ENCODE measurements around the gene NEK10.

The NEK10 gene

DNA sequence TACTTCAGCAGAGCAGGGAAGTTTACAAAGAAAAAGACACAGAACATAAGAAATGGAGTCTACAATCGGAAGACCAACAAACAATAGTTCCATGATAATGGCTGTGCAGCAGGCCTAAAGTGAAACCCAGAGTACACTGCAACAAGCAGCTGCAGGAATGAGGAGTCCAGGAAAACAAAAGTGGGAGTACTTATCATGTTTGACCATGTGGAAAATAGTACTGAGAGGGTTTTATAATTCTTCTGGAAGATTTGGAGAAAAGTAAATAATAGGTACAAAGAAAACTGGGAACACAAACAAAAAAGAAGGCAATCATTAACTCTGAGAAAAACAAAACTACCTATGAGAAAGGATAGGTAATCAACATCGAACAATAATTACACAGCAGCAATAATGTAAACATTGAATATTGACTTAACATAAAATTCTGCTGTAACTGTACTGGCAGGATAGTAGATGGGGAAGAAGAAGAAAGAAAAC, 87.5 kb downstream of the NEK10 start:
- Mint-ChIP-seq H3K27ac (no peak overlapping the region), H3K9me3 (peaks cover 8% of the 10 kb centered on the region)

DNA sequence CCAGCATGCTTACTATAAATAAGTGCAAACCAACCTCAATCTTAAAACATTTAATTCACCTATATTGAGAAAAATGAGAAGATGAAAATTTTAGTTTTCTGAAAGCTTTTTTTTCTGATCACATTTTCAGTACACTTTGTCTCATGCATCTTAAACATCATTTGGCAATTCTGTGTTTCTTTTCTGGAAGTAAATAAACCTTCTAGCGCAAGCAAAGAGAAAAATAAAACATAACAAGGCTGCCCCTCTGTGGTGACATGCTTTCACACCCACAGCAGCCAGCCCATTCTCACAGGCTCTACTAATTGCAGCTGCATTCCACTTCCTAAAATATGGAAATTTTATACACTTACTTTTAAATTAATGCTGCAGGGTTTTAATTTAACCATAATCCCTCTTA, 90.1 kb downstream of the NEK10 start:
- H3K27ac Mint-ChIP-seq: no peak overlapping the region
- H3K27me3 Mint-ChIP-seq (ENCODE audit: low read depth, poor library complexity): no peaks in the 10 kb centered on the region
- no peak overlapping the region for H3K4me3 Mint-ChIP-seq
- H3K4me1 Mint-ChIP-seq: no peaks in the 10 kb centered on the region
- H3K36me3 Mint-ChIP-seq (ENCODE audit: low read depth): no peaks in the 10 kb centered on the region
- TF ChIP-seq, protein P1, sequence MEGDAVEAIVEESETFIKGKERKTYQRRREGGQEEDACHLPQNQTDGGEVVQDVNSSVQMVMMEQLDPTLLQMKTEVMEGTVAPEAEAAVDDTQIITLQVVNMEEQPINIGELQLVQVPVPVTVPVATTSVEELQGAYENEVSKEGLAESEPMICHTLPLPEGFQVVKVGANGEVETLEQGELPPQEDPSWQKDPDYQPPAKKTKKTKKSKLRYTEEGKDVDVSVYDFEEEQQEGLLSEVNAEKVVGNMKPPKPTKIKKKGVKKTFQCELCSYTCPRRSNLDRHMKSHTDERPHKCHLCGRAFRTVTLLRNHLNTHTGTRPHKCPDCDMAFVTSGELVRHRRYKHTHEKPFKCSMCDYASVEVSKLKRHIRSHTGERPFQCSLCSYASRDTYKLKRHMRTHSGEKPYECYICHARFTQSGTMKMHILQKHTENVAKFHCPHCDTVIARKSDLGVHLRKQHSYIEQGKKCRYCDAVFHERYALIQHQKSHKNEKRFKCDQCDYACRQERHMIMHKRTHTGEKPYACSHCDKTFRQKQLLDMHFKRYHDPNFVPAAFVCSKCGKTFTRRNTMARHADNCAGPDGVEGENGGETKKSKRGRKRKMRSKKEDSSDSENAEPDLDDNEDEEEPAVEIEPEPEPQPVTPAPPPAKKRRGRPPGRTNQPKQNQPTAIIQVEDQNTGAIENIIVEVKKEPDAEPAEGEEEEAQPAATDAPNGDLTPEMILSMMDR (IDR thresholded peaks at IDR 0.05): peak; percentile 9
- DNase-seq: no peak
- peaks cover 8% of the 10 kb centered on the region for H3K9me3 Mint-ChIP-seq

More for the DNA sequence above, 87.5 kb downstream of the NEK10 start:
- TF ChIP-seq, protein P1 (IDR thresholded peaks at IDR 0.05): no peak
- Mint-ChIP-seq H3K4me1 (no peaks in the 10 kb centered on the region), H3K27me3 (ENCODE audit: low read depth, poor library complexity) (no peaks in the 10 kb centered on the region), H3K36me3 (ENCODE audit: low read depth) (no peaks in the 10 kb centered on the region), H3K4me3 (no peak overlapping the region)
- DNase-seq: no peak

DNA sequence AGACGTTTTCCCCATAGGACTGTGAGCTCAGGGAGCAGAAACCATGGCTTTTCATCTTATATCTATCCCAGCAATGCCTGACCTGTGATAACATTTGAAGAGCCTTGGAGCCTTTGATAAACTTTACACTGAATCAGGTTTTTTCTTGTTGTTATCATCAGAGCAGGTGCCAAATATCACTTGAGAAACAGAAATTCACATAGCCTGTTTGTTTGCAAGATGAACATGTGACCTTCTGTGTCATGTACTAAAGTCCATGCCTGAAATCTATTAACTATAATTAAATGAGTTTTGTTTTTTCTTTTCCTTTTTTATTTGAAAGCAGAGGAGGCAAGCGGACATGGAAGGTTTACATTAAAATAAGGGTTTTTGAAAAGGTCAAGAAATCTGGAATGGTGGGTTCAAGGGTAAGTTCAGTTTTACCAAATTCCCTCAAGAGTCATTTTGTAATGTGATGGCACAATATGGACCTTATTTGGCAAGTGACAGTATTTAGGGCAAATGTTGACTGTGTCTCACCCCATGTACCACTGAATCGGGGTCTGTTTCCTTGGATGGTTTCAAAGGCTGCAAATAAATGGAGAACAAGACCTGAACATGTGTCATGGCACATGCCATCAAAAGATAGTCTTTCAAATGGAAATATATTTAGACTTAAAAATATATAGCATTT, 90.7 kb downstream of the NEK10 start:
- H3K9me3 Mint-ChIP-seq: peaks cover 8% of the 10 kb centered on the region
- H3K27me3 Mint-ChIP-seq (ENCODE audit: low read depth, poor library complexity): no peaks in the 10 kb centered on the region
- H3K27ac Mint-ChIP-seq: no peak overlapping the region
- no peaks in the 10 kb centered on the region for H3K36me3 Mint-ChIP-seq (ENCODE audit: low read depth)
- no peaks in the 10 kb centered on the region for H3K4me1 Mint-ChIP-seq
- DNase-seq: no peak
- no peak overlapping the region for H3K4me3 Mint-ChIP-seq
- TF ChIP-seq, protein P1 (IDR thresholded peaks at IDR 0.05): no peak

DNA sequence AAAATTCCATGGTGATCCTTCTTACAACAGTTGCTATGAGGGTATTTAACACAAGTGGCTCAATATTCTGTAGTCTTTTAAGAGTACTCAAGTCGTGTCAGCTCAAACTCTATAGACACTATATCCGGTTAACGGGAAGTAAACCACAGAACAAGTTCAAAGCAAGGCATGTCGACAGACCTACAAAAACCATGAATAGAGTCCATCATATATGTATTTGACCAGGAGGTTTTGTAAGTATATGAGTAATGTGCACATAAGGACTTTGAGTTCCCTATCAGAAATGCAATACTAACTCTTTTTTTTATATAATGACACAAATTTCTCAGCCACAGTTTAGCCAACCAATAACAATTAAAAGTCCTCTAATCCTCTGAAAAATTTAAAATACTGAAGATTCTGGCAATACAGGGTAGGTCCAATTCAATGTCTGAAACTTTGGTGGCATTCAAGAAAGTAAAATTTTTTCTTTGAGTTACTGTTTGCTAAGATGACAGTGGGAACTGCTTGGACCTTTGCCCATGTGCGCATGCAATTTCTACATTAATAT, 93.7 kb downstream of the NEK10 start:
- H3K27ac Mint-ChIP-seq: no peak overlapping the region
- TF ChIP-seq, protein P1 (IDR thresholded peaks at IDR 0.05): no peak
- no peaks in the 10 kb centered on the region for H3K4me1 Mint-ChIP-seq
- no peaks in the 10 kb centered on the region for H3K36me3 Mint-ChIP-seq (ENCODE audit: low read depth)
- no peaks in the 10 kb centered on the region for H3K9me3 Mint-ChIP-seq
- H3K4me3 Mint-ChIP-seq: no peak overlapping the region
- DNase-seq: no peak
- H3K27me3 Mint-ChIP-seq (ENCODE audit: low read depth, poor library complexity): no peaks in the 10 kb centered on the region

DNA sequence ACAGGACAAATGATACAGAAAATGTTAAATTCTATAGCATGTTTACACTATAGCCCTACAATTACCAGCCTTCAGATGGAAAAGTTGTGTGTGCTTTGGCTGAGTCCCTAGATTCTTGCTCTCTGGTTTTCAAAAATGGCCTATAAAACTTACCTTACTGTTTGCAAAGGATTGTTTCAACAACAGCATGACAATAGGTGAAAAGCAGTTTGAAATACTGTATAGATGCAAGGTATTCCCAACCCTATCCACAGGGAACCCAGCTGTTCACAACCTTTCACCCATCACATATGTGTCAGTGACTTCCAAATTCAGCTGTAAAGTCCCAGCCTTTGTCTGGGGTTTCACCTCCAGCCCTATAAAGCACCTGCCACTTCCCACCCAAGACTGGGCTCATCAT, 97.3 kb downstream of the NEK10 start:
- Mint-ChIP-seq H3K4me1 (no peaks in the 10 kb centered on the region), H3K27ac (no peak overlapping the region), H3K36me3 (ENCODE audit: low read depth) (no peaks in the 10 kb centered on the region), H3K9me3 (no peaks in the 10 kb centered on the region), H3K4me3 (no peak overlapping the region), H3K27me3 (ENCODE audit: low read depth, poor library complexity) (peaks cover 4% of the 10 kb centered on the region)
- DNase-seq: no peak
- TF ChIP-seq, protein P1 (IDR thresholded peaks at IDR 0.05): no peak

DNA sequence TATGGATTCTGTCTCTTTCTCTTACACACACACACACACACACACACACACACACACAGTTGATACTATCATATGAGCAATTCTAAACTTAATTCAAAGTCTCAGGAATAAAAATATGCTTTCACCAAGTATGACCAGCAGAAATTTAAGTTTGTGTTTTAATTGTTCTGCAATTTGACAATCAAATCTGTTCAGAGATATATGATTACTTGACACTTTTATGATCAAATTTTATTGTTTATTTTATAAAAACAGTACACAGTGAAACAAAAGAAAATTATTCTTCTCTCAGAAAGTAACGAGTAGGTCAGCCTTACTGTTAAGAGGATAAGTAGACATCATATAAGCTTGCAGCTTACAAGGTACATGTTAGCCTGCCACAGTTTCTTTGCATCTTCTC, 114.3 kb downstream of the NEK10 start:
- no peak overlapping the region for H3K4me3 Mint-ChIP-seq
- H3K36me3 Mint-ChIP-seq (ENCODE audit: low read depth): no peaks in the 10 kb centered on the region
- TF ChIP-seq, protein P1 (IDR thresholded peaks at IDR 0.05): no peak
- H3K27me3 Mint-ChIP-seq (ENCODE audit: low read depth, poor library complexity): peaks cover 4% of the 10 kb centered on the region
- no peak overlapping the region for H3K27ac Mint-ChIP-seq
- H3K9me3 Mint-ChIP-seq: peaks cover 16% of the 10 kb centered on the region
- DNase-seq: no peak
- H3K4me1 Mint-ChIP-seq: no peaks in the 10 kb centered on the region
